H1 (cell line): ENCODE data around the gene C2orf81.
"Not testable (repeated sequence)": the region's sequence is repeated elsewhere in the genome, so short reads cannot be mapped to it uniquely, and the experiment has no call there.

ENCODE experiments used
- BACH1 ChIP-seq: IDR thresholded peaks from 2 replicates; pipeline ENCODE4 v1.6.1; 2012; ENCODE audit warnings: low read length, improper control_type of control experiment
- CTCF ChIP-seq, 3 experiments: IDR thresholded peaks; 1 replicate in 2 of 3; 2 replicates in 1 of 3; pipeline versions ENCODE4 v1.5.1 to v1.6.1; 2011; ENCODE audit warnings: low read length in 3 of 3, mild to moderate bottlenecking in 3 of 3, inconsistent platforms in 2 of 3, low read depth in 1 of 3, moderate library complexity in 1 of 3; ENCODE audit not compliant: insufficient read depth in 1 of 3; ENCODE audit errors: control extremely low read depth in 1 of 3
- EP300 ChIP-seq, 2 experiments: IDR thresholded peaks; 1 replicate in 1 of 2; 2 replicates in 1 of 2; pipeline ENCODE4 v1.6.1; 2011 to 2012; ENCODE audit warnings: low read depth in 2 of 2, low read length in 2 of 2, mild to moderate bottlenecking in 2 of 2, borderline replicate concordance in 1 of 2, inconsistent platforms in 1 of 2, moderate library complexity in 1 of 2
- FOSL1 ChIP-seq: IDR thresholded peaks from 2 replicates; pipeline ENCODE4 v1.6.1; 2011; ENCODE audit warnings: mild to moderate bottlenecking, low read depth, low read length, moderate library complexity; ENCODE audit not compliant: insufficient read depth
- POLR2A ChIP-seq, 2 experiments: IDR thresholded peaks; 1 replicate in 1 of 2; 2 replicates in 1 of 2; pipeline ENCODE4 v1.6.1; 2011; ENCODE audit warnings: low read depth in 2 of 2, low read length in 2 of 2, mild to moderate bottlenecking in 2 of 2; ENCODE audit errors: control extremely low read depth in 1 of 2

- TF ChIP-seq CTCF (IDR thresholded peaks at IDR 0.05; ENCODE audit: control extremely low read depth in 1 of 3, insufficient read depth in 1 of 3, low read depth in 1 of 3, low read length in 3 of 3); BACH1; POLR2A (IDR thresholded peaks at IDR 0.05; ENCODE audit: control extremely low read depth in 1 of 2, low read depth in 2 of 2, low read length in 2 of 2); FOSL1; EP300 (IDR thresholded peaks at IDR 0.05; ENCODE audit: borderline replicate concordance in 1 of 2, low read depth in 2 of 2, low read length in 2 of 2): not testable (repeated sequence)
Measured at GRCh38 chr2:74442483-74443297, 21.3 kb upstream of the C2orf81 start.
